EH (cell line): ENCODE data around the gene IL9R.
A peak's percentile ranks its signal among the peaks of the same experiment; 100 is the strongest.
"Not testable (repeated sequence)": the region's sequence is repeated elsewhere in the genome, so short reads cannot be mapped to it uniquely, and the experiment has no call there.

Source experiments
- DNase-seq: peaks from one replicate; pipeline ENCODE4 v3.0.0-alpha.2; 2015; ENCODE audit warnings: low read depth

The IL9R gene, protein sequence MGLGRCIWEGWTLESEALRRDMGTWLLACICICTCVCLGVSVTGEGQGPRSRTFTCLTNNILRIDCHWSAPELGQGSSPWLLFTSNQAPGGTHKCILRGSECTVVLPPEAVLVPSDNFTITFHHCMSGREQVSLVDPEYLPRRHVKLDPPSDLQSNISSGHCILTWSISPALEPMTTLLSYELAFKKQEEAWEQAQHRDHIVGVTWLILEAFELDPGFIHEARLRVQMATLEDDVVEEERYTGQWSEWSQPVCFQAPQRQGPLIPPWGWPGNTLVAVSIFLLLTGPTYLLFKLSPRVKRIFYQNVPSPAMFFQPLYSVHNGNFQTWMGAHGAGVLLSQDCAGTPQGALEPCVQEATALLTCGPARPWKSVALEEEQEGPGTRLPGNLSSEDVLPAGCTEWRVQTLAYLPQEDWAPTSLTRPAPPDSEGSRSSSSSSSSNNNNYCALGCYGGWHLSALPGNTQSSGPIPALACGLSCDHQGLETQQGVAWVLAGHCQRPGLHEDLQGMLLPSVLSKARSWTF

DNA sequence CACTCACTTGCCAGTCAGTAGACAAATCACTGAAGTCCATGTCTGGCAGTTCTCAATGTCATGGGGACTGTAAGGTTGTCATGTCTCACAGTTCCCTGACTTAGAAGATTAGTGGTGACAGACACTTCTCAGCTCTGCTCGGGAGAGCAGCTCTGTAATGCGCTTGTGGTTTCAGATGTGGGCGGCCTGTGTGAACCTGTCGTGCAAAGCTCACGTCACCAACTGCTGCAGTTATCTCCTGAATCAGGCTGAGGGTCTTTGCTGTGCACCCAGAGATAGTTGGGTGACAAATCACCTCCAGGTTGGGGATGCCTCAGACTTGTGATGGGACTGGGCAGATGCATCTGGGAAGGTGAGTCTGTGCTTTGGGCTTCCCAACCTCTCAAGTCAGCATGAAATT is at the start of gene IL9R:
TSS of gene IL9R (plus strand) at position 261 of the 400 bp plus-strand sequence. CDS start at position 325, 64 bp downstream.
- DNase-seq = no peak

DNA sequence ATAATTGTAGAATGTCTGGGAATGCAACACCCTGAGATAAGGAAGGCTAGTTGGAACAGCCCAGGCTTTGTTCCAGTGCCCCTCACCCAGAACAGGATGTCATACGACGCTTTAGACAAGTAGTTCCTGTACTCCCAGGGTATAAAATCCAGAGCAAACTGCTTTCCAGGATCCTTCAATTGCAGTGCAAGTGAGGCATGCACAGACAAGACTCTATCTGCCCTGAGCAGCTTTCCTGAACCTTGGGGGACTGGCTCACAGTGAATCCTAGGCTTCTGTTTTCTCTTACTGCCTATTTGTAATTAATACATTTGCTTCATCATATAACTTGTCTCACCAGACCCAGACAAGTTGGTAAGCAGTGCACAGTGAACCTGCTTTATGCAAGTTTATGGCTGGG is 48.4 kb upstream of the IL9R start:
- no peak for DNase-seq

DNA sequence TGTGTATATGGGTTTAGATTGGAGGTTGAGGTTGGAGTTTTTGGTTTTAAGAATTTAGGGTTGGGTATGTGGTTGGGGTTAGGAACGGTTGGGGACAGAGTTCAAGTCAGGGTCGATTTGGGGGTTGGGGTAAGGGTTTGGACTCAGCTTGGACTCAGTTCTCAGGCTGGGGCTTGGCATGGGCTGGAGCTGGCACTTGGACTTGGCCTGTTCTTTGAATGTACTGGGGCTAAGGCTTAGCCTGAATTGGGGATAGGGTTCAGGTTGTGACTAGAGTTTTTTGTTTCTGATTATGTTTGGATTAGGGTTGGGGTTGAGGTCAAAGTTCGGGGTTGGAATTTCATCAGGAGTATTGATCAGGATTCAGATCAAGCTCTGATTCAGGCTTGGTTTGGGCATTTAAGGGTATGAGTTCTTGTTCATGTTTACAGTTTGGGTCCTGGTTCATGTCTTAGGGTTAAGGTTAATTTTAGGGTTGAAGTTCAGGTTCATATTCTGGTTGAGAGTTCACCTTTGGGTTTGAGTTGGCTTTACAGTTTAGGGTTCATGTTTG is 46.2 kb upstream of the IL9R start:
- no peak for DNase-seq

DNA sequence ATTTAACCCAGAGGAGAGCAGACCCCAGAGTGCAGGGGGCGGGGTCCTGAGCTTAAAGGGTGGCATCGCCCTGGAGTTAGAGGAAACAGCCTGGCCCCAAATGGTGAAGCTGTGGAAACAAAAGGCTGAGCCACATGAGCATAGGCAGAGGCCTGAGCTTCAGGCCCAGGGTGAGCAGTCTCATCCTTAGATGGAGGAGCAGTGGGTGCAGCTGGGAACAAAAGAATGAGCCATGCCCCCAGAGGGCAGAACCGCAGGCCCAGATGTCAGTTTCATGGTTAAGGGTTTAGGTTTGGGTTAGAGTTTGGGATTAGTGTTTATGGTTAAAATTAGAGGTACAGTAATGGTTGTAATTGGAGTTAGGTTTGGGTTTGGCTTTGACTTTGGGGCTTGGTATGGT is 44.4 kb upstream of the IL9R start:
- no peak for DNase-seq

DNA sequence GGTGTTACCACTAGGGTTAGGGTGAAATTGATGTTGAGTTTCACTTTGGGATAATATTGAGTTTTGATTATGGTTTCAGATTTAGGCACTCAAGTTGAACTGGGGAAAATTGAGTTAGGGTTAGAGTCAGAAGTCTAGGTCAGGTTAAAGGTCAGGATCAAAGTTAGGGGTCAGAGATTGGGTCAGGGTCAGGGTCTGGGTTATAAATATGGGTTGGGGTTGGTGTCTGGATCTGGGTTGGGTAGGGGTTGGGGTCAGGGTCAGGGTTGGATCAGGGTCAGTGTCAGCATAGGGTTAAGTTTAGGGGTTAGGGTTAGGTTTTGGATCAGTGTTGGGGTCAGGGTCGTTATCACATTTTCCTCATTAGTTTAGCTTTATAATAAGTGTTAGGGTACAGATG is 42.7 kb upstream of the IL9R start:
- no peak for DNase-seq

DNA sequence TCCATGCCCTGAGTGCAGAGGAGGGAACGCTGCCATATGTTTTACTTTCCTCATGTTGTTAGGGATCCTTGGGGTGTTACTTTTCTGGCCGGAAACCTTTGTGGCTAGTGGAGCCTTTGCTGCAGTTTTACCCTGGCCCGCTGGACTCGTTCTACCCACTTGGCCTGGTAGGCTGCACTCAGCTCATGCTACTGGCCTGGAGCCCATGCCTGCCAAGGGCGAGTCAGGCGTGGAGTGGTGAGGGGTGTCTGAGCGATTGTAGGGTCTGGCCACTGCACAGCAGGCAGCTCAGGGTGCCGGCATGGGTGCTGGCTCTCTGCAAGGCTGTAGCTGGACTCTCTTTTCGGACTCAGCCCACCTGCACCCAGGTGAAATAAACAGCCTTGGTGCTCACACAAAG is 41.4 kb upstream of the IL9R start:
- no peak for DNase-seq

DNA sequence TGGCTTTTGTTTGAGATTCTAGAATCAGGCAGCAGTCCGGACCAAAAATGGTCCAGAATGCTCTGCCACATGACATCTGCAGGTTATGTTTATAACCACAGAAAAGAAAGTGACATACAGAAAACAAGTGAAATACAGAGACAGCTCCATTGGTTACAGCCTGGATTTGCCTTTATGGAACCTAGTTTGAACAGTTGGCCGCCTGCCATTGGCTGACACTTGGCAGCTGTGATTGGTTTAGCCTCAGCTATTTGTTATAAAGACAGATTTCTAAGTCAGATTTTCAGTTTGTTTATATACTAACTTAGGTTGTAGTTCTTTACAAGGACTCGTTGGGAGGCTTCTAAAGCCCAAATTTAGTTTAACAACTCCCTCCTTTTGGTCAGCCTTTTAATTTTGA is 40.8 kb upstream of the IL9R start:
- peak; percentile 5 for DNase-seq

DNA sequence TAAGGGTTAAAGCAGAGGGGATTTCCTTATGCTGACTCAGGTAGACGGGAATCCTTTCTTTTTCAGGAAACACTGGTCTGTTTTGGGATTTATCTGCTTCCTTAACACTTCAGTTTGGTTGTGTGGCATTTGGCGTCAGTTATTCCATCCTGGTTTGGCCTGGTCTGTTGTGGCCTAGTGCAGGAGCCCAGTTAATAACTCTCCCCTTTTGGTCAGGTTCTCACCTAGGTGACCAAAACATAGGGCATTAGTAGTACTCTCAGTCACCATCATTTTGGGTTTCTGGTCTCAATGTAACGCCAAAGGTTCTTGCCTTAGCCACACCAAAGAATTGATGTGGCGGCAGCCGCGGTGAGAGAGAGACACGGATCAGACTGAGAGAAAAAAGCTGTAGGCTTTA is 39.7 kb upstream of the IL9R start:
- DNase-seq = no peak

DNA sequence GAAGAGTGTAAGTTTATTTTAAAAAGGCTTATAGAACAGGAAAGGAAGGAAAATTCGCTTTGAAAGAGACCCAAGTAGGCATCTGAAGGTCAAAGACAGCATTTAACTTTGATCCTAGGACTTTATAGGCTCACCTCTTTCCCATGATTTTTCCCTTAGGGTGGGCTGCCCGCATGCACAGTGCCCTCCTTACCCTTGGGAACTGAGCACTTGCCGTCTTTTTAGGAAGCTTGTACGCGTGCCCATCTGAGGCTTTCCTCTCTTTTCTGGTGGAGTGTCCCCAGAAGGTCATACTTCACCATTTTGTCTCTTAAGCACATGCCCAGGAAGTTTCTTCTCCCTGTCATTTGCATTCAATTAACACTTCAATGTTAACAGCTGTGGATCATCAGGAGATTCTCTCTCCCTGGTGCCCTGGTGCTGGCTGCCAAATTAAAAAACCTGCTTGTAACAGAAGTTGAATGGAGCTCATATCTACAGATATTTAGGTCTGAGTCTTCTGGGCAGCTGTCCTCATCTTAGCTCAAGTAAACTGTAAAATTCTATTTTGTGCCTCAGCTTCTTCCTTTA is 38.4 kb upstream of the IL9R start:
- DNase-seq = no peak

DNA sequence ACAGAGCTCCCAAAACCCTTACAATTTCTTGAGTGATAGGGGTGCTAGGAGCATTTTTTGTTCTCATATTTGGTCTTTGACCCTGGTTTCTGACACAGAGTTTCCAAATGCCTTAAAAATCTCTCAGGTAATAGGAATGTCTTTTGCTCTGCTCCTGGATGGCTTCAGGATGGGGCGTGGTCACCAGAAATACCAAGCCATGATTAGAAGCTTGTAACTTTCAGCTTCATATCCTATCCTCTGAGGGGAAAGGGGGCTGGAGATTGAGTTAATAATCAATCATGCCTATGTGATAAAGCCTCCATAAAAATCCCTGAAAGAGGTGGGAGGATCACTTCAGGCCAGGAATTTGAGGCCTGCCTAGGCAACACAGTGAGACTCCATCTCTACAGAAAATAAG is 34.6 kb upstream of the IL9R start:
- no peak for DNase-seq

DNA sequence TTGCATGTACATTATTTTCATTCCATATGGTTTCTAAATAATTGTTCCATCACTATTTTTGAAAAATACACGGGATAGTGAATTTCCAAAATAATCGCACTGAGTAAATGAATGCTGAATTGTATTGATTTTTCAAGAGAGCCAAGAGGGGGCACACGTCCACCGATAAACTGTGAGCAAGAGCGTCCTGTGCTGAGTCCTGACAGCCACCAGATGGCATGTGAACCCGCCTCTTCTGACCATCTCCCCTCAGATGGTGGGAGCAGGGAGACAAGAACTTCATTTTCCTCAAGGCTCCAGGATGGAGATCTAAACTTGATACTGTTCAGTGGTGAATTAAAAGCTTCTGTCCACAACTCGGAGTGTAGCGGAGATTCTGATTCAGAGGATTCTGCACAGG is 30.6 kb upstream of the IL9R start:
- DNase-seq = peak; percentile 25

DNA sequence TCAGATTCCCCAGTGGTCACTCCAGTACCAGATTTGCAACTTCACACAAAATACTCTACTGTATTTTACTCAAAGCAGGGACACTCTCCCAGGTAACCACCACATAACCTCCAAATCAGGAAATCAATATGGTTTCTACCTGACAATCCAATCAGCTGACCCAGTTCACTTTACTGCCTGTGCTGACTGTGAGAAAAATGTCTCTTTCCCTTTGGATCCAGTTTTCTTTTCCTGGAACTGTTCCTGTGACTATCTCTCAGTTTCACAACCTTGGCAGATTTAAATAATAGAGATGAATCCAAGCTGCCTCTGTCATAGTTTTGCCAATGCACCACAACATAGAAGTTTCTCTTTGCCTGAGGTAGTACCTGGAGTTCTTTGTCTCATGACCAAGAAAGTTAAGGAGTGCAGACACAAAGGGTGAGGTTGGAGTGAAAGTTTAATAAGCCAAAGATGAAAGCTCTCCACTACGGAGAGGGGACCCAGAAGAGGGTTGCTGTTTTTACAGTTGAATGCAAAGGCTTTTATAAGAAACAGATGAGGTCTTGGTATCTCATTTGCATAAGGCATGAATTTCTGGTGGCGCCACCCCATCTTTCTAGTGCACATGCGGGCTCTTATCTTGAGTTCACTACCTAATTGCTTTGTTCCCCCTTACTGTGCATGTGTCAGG is 29.7 kb upstream of the IL9R start:
- no peak for DNase-seq

DNA sequence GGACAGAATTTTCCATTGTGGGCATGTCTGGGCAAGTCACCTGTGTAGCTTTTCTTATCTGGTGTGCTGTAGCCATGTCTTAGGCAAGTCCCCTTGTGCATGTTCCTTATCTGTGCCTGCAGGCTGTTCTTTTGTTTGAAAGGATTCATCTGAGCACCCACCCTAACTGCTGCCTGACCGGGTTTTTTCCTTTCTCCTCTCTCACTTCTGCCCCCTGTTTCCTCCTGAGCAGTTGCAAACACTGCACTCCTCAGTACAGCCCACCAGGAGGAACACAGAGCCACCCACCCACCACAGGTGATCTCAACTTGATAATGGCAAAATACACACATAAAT is 29.2 kb upstream of the IL9R start:
- DNase-seq = no peak

DNA sequence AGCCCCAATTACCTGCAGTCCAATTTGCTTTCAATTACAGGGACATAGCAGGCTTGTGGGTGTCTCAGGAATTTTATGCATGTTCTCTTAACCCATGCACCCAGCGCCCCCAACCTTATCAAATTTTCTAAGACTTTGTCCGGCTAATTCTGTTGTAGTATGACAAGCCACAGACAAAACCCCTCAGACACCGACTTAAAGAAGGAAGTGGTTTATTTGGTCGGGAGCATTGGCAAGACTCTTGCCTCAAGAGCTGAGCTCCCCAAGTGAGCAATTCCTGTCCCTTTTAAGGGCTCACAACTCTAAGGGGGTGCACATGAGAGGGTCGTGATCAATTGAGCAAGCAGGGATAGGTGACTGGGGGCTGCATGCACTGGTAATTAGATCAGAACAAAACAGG is 28.7 kb upstream of the IL9R start:
- DNase-seq = no peak

DNA sequence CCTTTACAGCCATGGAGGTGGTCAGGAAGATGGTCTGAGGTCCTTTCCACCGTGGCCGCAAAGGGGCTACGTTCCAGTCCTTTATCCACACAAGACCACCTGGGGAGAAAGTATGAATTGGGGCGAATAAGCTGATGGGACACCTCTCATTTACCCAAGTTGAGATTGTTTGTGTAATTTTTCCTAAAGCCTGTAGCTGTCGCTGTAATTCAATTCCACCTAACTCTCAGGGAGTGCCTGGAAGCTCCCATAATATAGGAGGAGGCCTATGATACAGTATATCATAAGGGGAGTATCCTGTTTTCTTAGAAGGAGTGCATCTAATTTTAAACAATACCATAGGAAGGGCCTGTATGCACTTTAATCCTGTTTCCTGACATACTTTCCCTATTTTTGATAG is 25.8 kb upstream of the IL9R start:
- DNase-seq = not testable (repeated sequence)

DNA sequence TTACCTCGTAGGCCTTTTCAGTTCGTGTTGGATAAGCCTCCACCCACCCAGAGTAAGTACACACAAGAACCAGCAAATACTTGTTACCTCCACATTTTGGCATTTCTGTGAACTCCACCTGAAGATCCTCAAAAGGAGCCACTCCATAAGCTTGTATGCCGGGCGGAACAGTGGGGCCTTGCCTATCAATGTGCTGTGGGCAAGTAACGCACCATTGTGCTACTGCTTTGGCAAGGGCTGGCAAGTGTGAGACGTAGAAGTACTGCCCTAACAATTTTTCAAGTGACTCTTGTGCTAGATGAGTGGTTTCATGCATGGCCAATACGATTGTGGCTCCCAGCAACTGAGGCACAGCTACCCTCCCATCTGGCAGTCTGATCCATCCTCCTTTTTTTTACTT is 25.3 kb upstream of the IL9R start:
- DNase-seq = not testable (repeated sequence)

DNA sequence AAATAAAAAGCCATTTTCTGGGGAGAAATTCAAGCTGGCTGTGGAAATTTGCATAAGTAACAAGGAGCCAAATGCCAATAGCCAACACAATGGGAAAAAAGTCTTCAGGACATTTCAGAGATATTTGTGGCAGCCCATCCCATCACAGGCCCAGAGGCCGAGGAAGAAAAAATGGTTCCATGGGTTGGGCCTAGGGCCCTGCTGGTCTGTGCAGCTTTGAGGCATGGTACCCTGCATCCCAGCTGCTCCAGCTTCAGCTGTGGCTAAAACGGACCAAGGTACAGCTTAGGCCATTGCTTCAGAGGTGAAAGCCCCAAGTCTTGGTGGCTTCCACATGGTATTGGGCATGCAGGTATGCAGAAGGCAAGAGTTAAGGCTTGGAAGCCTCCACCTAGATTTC is 14.2 kb upstream of the IL9R start:
- no peak for DNase-seq

DNA sequence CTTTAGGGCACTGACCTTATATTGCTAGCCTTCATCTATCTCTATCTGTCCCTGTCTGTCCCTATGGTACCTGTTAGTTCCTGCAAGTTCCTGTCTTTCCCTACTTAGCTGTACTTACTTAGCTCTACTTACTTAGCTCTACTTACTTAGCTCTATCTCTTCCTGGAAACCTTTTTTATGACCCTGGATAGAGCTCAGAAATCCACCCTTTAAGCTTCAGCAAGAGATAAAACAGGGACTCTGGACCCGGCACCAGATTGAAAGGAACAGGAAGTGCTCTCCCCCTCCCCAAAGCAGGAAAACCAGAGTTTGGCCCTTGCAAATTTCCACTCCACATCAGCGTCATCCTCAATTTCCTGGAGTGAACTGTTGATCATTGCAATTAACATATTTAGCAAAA is 12.3 kb upstream of the IL9R start:
- DNase-seq = no peak

DNA sequence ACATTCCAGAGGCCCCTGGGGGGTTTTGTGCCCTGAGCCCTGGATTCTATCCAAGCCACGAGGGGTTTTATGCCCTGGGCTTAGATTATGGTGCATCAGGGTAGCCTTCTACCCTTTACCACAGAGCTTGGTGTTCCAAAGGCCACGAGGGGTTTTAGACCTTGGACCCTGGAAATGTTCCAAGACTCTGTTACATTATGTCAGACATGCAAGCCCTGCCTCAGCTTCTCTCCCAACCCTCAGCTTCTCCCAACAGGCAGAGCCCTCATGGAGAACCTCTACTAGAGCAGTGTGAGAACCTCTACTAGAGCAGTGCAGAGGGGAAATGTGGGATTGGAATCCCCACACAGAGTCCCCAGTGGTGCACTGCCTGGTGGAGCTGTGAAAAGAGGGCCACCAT is 10.5 kb upstream of the IL9R start:
- not testable (repeated sequence) for DNase-seq

DNA sequence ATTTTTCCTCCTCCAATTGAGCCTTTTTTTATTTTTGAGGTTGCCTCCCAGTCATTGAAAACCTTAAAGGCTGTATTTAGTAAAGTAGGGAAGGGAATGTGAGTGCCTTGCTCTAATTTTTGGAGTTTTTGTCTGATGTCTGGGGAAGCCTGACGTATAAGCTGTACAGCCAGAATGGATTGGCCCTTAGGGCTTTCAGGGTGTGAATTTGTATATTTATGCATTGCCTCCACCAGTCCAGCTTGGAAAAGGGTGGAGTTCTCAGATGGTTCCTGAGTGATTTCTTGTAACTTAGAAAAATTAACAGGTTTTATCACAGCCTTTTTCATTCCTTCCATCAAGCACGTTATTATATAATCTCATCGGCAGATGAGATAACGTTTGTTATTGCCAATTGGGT is 8.6 kb upstream of the IL9R start:
- no peak for DNase-seq

DNA sequence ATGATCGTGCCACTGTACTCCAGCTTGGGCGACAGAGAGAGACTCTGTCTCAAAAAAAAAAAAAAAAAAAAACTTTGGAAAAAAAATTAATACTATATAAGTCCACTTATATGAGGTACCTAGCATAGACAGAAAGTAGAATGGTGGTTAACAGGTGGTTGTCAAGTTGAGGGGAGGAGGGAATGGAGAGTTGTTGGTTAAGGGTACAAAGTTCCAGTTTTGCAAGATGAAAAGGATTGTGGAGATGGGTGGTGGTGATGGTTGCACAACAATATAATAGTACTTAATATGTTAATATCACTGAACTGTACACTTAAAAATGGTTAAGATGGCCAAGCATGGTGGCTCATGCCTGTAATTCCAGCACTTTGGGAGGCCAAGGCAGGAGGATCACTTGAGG is 4.1 kb upstream of the IL9R start:
- no peak for DNase-seq

DNA sequence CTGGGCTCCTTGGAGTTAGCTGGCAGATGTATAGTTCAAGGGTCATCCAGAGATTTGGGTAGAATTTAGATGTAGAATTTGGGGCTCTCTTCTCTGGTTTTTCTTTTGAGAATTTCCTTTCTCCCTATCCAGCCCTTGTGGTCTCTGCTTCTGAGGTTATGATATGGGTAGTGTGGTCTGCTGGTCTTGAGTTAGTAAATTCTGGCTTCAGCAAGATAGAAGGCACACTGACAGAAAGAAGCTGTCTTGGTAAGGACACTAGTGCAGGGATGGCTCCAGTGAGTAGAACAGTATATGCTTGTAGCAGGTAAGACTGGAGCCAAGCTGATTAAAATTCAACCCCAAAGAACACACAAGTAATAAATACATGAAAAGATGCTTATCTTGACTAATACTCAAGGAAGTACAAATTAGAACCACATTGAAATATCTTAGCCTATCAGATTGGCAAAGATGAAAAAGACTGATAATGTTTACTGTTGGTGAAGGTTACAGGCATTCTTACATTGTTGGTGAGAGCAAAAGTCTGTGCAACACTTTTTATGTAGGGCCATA is 2.1 kb upstream of the IL9R start:
- DNase-seq = no peak

DNA sequence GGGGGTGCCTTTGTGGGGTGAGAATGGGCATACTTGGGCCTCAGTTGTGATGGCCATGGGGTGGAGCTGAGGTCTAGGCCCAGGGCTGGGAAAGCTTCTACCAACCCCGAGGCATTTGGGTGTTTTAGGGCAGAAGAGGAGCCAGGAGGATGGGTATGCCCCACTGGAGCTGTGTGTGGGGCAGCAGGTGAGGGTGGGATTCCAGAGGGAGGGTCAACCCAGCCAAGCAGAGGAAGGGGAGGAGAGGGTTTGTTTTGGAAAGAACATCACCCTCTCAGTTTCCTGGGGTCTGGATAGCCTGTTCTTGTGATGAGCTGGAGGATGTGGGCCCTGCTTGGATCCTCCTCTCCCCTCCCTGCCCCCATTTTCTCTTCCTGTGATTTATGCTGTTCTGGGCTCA is 620 bp downstream of the IL9R start:
- DNase-seq = no peak
